NCI-H2107 treated with DMSO at 0.1 percent for 48 hours (cell line): ENCODE data around the gene ENHO.

Experiments used
- DNase-seq: peaks from one replicate; lab custom pipeline; 2025; ENCODE audit not compliant: unreplicated experiment; lab: John Stamatoyannopoulos, UW

The ENHO gene

DNA sequence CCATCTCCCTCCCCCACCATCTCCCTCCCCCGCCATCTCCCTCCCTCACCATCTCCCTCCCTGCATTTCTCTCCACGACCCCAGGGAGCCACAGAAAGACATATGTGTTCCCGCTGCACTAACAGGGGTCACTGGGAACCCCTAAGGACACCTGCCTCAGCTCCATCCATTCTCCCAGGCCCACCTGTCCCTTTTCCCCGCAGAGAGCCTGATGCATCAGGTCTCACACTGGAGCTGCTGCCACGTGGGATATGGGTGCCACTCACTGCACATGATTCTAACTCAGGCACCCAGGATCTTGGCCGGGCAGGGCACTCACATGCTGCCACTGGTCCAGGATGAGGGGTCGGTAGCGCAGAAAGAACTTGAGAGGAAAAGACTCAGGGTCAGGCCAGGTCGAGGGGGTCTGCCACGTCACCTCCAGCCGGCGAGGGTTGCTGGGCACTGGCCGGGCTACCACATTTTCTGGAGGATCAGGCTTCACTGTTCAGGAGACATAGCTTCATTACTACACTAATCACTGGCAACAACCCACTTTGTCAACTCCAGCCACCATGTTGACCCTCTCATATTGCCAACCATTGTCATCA is 33.2 kb upstream of the ENHO start:
- no peak for DNase-seq

DNA sequence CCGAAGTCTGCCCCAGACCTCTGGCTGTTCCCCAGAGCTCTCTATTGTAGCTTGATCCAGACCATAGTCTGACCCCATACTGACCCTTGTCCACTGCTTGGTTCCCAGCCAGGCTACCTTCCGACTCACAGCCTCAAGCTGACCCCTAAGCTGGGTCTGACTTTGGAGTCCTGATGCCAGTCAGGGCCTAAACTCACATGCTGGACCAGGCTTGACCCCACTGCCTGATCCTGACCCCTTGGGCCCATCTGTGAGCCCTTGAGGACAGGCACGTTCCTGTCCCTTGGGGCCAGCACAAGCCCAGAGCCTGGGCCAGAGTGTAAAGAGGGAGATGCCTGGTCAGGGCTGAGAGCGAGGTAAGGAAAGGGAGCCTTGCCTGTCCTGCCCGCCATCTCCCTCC is 32.7 kb upstream of the ENHO start:
- no peak for DNase-seq

DNA sequence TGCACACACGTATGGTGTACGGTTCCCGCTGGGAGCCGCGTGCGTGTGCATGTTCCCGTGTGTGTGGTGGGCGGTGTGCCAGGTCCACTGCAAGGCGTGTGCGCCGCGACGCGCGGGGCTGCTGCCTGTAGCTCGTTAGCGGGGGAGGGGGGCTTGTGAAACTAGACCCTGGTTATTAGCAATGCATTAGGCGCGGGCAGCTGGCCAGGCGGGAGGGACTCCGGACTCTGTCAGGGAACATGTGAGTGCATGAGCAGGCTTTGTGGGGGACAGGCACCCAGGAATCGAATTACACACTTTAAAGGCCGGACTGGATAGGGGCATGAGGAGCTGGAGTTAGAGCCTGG is 32.2 kb upstream of the ENHO start:
- peak; percentile 21 for DNase-seq

DNA sequence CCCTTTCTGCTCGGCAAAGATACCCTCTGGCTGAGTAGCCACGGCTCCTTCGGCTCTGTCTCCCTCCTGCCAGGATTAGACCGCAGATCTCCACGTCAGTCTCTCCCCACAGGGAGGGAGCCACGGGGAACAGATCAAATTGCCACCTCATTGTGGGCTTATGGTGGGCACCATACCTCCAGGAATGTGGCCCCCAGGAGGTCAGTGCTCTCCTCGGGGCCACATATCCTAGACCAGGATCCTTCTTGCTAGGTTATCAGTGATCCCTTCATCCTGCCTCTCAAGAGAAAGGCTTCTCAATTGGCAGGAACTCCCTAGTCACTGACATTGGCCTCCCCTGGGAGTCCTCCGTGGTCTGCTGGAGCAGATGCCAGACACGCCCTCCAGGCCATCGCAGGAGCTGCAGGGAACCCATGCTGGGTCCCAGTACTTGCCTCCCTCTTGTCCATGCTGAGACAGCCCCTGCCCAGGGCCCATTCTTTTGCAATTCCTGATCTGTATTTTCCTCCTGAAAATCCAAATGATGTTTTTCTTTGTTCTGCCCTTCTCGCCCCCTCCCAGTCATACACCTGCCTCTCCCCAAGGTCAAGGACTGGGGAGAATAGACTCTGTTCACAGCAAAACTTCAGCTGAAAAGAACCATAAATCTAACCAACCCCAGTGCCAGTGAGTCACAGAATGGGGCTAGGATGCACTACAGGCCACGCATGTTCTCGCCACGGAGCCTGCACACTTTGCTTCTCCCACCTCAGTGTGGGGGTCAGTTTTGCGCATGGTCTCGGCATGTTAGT is 31.6 kb upstream of the ENHO start:
- DNase-seq, result peak; percentile 86

DNA sequence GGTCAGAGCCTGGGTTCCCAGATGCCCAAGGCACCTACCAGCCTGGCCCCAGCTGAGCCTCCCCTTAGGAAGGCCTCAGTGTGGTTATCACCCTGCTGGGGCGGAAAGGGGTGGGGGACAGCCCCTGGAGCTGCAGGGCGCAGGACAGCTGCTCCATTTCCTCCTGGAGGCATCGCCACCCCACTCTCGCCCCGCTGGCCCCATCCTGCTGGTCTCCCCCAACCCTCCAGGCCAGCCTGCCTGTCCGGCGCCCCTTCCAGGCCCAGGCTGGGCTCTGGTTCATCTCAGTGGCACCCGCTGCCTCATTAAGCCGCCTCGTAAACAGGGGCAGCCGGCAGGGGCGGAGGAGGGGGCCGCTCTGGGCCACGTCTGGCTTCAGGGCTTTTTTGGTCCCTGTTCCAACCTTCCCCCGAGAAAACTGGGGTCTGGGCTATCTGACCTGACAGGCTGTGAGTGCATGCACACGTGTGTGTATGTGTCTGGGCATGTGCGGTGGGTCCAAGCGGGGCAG is 30.8 kb upstream of the ENHO start:
- DNase-seq, result no peak

DNA sequence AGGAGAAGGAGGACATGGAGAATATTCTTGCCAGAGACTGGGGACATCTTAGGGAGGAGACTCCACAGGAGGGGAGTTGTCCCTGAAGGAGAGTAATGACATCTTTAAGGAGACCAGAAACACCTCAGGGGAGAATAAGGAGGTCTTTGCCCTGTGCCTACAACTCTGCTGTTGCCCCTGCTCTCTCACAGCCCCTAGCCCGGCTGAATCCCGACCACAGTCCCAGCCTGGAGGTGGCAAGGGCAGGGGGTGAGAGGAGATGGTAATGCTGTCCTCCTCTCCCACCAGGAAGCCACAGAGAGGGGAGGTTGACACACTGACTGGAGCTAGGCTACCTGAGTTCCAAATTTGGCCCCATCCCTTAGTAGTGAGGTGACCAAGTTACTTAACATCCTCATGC is 30.2 kb upstream of the ENHO start:
- DNase-seq, result no peak

DNA sequence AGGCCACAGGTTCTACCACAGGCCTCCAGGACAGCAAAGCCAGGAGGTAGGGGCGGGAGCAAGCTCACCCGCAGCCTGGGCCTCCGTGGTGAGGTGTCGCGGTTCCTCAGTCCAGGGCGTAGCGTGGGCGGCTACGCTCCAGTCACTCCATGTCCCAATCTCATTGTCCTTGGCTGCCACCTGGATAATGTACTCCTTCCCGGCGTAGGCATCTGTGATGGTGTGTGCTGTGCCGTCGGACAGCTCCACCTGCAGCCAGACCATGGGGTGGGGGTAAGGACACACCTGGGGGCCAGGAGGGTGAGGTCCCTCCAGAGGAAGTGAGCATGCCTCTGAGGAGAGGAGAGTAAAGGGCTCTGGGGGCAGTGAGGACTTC is 29.8 kb upstream of the ENHO start:
- DNase-seq, result no peak

DNA sequence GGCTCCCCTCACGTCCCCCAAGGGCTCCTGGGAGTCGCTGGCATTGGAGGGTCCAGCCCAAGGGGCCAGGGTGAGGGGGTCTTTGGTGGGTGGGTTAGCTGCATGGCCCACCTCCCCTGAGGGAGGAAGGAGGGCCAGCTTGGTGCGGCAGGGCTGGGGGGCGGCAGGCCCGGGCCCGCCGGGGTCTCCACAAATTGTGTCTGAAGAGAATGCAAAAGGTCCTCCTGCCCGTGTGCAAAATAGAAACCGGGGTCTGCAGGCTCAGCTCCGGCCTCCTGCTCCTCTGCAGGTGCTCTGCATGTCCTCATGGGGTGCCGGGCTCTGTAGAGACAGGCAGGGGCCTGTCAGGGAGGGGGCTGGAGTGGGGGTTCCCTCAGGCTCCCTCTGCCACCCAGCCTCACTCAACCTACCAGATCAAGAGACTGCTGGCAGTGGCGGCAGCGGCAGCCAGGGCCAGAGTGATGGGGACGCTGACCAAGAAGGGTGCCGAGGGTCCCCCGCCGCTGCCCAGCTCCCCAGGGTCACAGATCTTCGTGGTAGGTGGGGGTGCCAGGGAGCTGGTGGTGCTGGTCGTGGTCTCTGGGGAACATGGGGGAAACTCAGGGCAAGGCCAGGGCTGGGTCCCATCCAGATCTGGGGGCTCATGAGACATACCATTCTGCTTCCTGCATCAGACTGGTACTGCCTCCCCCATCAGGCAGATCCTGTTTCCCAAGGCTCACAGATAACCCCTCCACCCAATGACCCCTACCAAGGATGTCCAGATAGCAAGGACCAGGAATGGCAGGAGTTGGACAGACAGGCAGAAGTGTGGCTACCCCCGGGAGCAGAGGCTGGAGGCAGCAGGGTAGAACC is 29.2 kb upstream of the ENHO start:
- no peak for DNase-seq

DNA sequence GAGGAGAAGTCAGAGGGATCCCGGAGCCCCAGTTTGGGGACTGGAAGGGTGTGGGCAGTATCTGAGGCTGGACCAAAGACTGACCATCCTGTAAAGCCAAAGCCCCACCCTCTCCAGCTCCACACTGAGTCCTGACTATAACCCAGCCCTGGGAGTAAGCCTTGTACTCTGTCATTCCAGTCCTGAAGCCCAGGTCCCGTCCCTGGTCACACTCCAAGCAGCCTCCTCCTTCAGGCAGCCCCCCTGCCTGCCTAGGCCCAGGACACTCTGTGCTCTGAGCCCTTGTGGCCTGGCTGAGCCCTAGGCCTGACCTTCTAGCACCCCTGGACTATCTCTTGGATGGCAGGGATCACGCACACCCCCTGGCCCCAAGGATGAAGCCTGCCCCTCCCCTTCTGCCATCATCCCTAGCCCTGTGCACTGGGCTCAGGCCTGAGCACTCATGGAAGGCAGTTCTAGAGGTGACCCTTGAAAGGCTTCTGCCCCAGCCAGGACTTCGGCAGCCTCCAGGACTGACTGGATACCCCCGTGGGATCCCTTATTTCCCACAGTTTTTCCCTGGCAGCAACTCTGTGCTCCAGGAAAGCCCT is 28.0 kb upstream of the ENHO start:
- DNase-seq, result no peak

DNA sequence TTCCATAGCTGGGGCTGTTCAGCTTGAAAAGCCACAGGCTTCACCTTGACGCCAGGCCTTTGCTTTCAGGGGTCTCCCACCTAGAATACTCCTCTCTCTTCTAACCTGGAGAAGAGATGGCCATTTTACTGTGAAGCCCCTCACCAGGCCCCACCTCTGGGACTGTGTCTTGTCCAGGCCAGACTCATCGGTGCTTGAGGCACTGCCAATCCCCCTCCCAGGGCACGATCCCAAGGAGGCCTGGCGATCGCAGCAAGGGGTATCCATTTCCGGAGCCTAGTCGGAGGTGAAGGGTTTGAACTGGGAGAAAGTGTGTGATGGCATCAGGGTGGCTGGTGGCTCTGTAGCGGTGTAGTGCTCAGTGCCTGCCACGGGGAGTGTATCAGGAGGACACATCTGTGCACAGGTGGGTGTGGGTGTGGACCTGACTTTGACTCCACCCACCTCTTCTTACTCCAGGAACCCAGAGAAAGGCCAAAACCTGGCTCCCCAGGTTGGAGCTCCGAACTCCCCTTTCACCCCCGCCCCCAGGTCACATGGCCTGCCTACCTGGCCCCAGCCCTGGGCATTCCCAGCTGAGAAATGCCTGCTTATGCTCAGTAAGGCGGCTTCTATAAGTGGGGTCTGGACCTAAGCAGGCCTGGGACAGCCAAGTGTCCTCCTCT is 27.4 kb upstream of the ENHO start:
- no peak for DNase-seq

DNA sequence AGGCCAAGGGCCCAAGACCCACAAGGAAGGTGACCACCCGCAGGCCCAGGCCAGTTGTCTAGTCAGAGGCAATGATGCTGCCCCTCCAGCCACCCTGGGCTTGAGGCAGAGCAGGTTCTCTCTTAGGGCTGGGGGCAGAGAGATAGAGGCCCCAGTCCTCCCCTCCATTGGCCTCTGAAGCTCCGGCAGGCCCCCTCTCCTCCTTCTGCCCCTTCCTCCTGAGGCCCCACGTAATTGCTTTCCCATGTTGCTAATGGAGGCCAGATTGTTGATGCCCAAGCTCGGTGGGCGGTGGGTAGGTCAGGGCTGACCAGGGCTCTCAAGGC is 26.6 kb upstream of the ENHO start:
- DNase-seq, result no peak

DNA sequence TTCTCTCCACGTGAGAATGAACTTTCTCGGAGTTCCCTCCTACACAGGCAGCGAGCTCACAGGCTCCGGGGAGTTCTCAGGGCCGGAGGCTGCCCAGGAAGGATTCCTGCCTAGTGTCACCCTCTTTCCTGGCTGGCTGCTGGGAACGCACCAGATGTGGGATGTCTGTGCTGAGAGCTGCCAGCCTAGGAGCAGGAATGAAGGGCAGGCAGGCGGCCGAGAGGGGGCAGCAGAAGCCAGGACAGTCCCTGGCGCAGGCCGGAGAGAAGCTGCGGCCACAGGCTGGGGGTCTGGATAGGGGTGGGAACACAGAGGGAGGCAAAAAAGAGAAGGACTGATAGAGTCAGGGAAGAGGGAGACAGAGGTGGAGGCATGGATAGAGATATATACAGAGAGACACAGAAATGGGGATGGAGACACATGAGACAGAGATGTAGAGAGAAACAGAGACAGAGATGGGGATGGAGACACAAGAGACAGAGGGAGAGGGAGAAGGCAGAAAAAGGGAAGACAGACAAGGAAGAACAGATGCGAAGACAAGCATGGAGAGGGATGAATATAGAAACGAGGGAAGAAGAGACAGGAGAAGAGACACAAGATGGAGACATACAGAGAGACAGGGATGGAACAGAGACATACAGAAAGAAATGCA is 25.3 kb upstream of the ENHO start:
- peak; percentile 18 for DNase-seq

DNA sequence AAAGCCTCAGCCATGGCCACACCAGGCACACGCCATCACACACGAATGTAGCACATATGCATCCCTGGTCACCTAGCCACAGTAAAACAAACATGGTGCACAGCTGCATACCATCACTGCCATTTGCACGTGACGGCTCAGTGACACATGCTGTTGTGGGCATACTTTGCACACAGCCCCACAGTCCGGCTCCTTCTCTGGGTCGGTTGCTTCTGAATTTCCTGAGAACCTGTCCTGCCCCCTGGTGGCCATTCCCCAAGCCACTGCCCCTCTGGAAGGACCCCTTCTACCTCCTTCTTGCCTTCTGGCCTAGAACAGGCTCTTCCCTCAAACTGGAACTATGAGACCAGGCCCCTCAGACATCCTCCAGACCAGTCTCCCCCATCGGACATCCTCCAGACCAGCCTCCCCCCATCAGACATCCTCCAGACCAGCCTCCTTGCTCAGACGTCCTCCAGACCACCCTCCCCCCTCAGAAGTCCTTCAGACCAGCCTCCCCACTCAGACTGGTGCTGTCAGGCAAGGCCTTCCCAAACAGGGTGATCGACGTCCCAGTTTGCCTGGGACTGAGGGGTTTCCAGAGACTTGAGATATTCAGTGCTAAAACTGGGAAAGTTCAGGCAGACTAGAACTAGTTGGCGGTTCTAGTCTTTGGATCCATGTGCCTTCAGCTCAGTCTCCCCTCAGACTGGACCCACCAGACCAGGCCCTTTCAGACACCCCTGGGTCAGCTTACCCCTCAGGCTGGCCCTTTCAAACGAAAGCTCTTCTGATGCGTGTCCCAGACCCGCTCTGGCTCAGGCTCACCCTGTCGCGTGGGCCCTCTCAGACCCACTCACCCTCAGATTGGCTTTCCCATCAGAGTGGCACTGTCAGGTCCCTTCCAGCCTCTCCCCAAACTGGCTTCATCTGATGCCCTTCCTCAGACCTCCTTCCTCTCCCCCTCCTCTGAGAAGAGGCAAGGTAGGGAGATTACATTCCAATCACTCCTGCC is 24.3 kb upstream of the ENHO start:
- DNase-seq, result no peak

DNA sequence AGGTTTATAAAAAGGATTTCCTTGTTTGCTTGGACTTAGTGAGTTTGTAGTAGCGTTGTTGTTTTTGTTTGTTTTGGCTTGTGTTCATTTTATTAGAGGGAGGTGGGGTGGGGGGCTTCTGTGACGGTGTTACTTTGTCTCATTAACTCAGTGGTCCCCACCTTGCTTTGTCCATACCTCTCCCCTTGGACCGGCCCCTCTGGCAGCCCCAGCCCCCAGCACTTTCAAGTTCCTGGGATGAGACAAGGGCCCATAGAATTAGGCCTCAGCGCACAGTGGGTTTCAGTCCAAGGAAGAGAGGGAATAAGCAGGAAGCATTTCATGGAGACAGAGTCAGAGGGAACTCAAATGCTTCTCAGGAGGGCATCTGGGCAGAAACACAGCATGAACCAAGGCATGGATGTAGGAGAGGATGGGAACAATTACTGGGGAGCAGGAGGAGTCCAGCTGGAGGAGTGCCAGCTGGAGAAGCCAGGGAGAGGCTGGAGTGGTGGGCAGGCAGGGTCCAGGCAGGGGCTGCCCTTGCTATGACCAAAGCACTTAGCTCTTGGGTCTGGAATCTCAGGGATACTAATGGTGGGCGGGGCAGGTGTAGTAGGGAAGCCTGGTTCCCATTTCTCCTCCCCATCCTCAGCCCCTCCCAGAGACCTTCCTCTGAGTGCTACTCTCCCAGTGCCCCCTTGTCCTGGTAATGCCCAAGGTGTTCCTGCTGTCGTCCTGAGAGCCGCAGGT is 23.5 kb upstream of the ENHO start:
- DNase-seq, result no peak

DNA sequence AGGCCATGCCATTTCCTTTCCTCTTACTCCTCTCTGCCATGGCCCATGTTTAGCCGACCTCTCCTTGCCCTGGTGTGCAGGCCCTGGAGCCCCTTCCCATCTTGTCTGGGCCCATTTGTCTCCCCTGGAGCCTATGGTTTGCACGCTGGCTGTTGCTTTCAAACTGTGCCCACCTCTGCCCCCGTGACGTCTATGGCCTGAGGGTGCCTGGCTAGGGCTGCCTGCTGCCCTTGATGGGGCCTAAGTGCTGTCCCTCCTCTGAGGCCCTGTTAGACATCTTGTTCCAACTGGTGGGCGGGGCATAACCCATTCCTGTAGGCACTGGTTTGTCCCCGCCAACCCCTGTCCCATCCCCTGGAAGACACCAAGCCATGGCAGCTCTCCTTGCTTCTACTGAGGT is 22.7 kb upstream of the ENHO start:
- DNase-seq, result no peak

DNA sequence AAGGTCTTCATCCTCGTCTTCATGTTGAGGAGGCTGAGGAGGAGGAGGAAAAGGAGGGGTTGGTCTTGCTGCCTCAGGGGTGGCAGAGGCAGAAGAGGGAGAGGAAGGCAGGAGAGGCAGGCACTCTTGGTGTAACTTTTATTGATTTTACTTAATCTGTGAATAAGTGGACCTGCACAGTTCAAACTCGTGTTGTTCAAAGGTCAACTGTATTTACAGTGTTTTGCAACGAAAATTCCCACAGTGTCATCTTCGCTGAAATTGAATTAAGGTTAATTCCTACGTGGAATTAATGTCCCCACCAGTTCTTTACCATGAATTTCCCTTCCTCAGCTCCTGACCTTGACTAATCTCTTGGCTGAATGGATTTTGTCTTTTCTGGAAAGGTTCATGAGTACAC is 21.2 kb upstream of the ENHO start:
- DNase-seq, result no peak

DNA sequence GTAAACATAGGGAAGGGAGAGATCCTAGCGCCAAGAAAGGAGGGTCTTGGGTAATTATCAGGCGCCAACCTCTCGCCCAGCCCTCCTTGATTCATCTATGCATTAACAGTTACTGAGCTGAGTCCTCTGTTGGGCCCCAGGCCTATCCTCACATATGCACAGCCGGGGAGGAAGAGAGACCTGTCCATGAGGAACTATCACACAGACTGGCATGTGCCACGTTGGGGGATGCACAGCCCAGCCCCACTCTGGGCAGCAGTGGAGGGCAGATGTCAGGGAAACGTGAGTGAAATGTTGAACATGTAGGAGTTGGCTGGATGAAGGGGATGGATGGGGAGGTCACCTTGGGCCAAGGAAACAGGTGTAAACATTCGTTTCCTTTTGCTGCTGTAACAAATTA is 18.8 kb upstream of the ENHO start:
- DNase-seq, result no peak

DNA sequence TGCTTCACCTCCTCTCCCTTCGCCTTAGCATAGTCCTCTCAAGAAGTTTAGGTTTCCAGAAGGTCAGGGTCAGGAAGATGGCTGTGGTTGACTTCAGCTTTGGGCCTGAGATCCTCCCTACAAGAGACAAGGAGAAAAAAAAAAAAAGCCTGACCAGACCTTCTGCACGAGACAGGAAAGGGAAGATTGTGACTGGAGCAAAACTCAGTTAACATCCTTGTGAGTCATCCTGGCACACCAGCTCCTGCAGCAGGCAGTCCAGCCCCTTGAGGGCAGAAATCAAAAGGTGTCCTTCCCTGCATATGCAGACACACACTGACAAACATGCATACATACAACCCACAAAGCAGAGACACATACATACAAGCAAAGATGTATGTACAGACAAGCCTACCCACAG is 18.0 kb upstream of the ENHO start:
- DNase-seq, result no peak

DNA sequence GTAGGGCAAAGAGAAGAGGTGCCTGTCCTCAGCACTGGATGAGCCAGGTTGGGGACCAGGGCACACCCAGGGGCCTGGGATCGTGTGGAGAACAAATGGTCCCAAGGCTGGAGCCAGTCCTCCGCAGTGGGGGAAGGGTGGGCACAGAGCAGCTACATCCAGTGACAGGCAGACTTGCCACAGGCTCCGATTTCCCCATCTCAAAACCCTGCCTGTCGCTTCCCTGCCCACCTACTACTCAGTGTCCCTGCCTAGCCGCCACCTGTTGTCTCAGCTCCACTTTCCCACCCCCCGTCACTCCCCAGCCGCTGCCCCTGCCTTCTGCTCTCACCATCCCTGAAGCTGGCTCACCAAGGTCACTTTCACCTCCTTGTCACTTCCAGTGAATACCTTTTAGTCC is 13.9 kb upstream of the ENHO start:
- DNase-seq, result no peak
